WTC11 (cell line): ENCODE results near the gene CLBA1. TPM values are rescaled to one million over a fixed set of nuclear protein-coding genes. Genes with fewer than 3 reads are reported as not detected.

Experiments
- ATAC-seq: fragments of 200-7000 bp; cut with Tn5 transposase; 2 replicates; pipeline ENCODE4 v1.10.0; 2021; ENCODE audit warnings: mild to moderate bottlenecking, moderate library complexity
- CTCF ChIA-PET: fragments of 300-600 bp; sonication (Branson Sonifier 250); formaldehyde crosslinking; loops from one replicate; lab custom pipeline; 2021; ENCODE audit warnings: antibody characterized with exemption; lab: Charles Lee
- POLR2A ChIA-PET: fragments of 350-600 bp; sonication (Branson Sonifier 250); formaldehyde crosslinking; loops from one replicate; lab custom pipeline; 2021; ENCODE audit warnings: antibody characterized with exemption; lab: Charles Lee
- DNase-seq: peaks from one replicate; pipeline ENCODE4 v3.0.0; 2021; ENCODE audit warnings: low spot score
- H3K27ac Mint-ChIP-seq: 2 replicates; pipeline ENCODE4 v1.8.0; 2021; ENCODE audit warnings: mixed read lengths
- H3K27me3 Mint-ChIP-seq: 2 replicates; pipeline ENCODE4 v1.8.0; 2021; ENCODE audit warnings: low read depth, mild to moderate bottlenecking, moderate library complexity, mixed read lengths
- H3K36me3 Mint-ChIP-seq: 2 replicates; pipeline ENCODE4 v1.8.0; 2021; ENCODE audit warnings: mixed read lengths
- H3K4me1 Mint-ChIP-seq: 2 replicates; pipeline ENCODE4 v1.8.0; 2022; ENCODE audit warnings: mixed read lengths
- H3K4me3 Mint-ChIP-seq: 2 replicates; pipeline ENCODE4 v1.8.0; 2021; ENCODE audit warnings: mild to moderate bottlenecking, moderate library complexity, mixed read lengths
- H3K9me3 Mint-ChIP-seq: 2 replicates; pipeline ENCODE4 v1.8.0; 2021; ENCODE audit warnings: mixed read lengths
- ATF3 ChIP-seq: sonication (generic); formaldehyde crosslinking; conservative IDR thresholded peaks from 2 replicates; pipeline ENCODE4 v1.8.1; 2022; ENCODE audit warnings: mild to moderate bottlenecking, missing genetic modification reagents
- CBFB ChIP-seq: sonication (generic); formaldehyde crosslinking; IDR thresholded peaks from 2 replicates; pipeline ENCODE4 v1.8.1; 2022; ENCODE audit warnings: mild to moderate bottlenecking, low read depth, missing genetic modification reagents
- CREM ChIP-seq: sonication (generic); formaldehyde crosslinking; IDR thresholded peaks from 2 replicates; pipeline ENCODE4 v1.8.1; 2022; ENCODE audit warnings: mild to moderate bottlenecking, missing genetic modification reagents, moderate library complexity
- ELF4 ChIP-seq: sonication (generic); formaldehyde crosslinking; IDR thresholded peaks from 2 replicates; pipeline ENCODE4 v1.8.1; 2022; ENCODE audit warnings: low read depth, mild to moderate bottlenecking, moderate library complexity, missing genetic modification reagents
- ERG ChIP-seq: fragments of 250-450 bp; sonication (Bioruptor Pico); IDR thresholded peaks from 2 replicates; pipeline ENCODE4 v1.8.0; 2021; ENCODE audit warnings: mild to moderate bottlenecking
- ESRRA ChIP-seq: sonication (generic); formaldehyde crosslinking; IDR thresholded peaks from 2 replicates; pipeline ENCODE4 v1.8.1; 2022; ENCODE audit warnings: mild to moderate bottlenecking, missing genetic modification reagents, borderline replicate concordance
- FOXP1 ChIP-seq: sonication (generic); formaldehyde crosslinking; IDR thresholded peaks from 2 replicates; pipeline ENCODE4 v1.8.0; 2022; ENCODE audit warnings: missing genetic modification reagents, mild to moderate bottlenecking, moderate library complexity, borderline replicate concordance
- KAT7 ChIP-seq: sonication (generic); formaldehyde crosslinking; IDR thresholded peaks from 2 replicates; pipeline ENCODE4 v1.8.1; 2023; ENCODE audit warnings: missing genetic modification reagents, mild to moderate bottlenecking, borderline replicate concordance
- MYBL2 ChIP-seq: sonication (generic); formaldehyde crosslinking; IDR thresholded peaks from 2 replicates; pipeline ENCODE4 v1.8.1; 2023; ENCODE audit warnings: mild to moderate bottlenecking, moderate library complexity, missing genetic modification reagents
- NFATC4 ChIP-seq: fragments of 250-450 bp; sonication (Bioruptor Pico); IDR thresholded peaks from 2 replicates; pipeline ENCODE4 v1.9.0; 2021; ENCODE audit warnings: mild to moderate bottlenecking
- NR1H2 ChIP-seq: sonication (generic); formaldehyde crosslinking; IDR thresholded peaks from 2 replicates; pipeline ENCODE4 v1.9.0; 2021; ENCODE audit warnings: mild to moderate bottlenecking, moderate library complexity, missing genetic modification reagents
- RORB ChIP-seq: fragments of 250-450 bp; sonication (Bioruptor Pico); IDR thresholded peaks from 2 replicates; pipeline ENCODE4 v1.9.0; 2021; ENCODE audit warnings: mild to moderate bottlenecking
- SP1 ChIP-seq: sonication (generic); formaldehyde crosslinking; conservative IDR thresholded peaks from 2 replicates; pipeline ENCODE4 v1.8.1; 2022; ENCODE audit warnings: missing genetic modification reagents
- TEAD1 ChIP-seq: sonication (generic); formaldehyde crosslinking; IDR thresholded peaks from 2 replicates; pipeline ENCODE4 v1.8.0; 2022; ENCODE audit warnings: mild to moderate bottlenecking, missing genetic modification reagents
- TEAD4 ChIP-seq: sonication (generic); formaldehyde crosslinking; IDR thresholded peaks from 2 replicates; pipeline ENCODE4 v1.8.0; 2022; ENCODE audit warnings: mild to moderate bottlenecking, missing genetic modification reagents
- ZBTB21 ChIP-seq: sonication (generic); formaldehyde crosslinking; IDR thresholded peaks from 2 replicates; pipeline ENCODE4 v1.8.1; 2023; ENCODE audit warnings: mild to moderate bottlenecking, missing genetic modification reagents, borderline replicate concordance
- ZNF232 ChIP-seq: sonication (generic); formaldehyde crosslinking; IDR thresholded peaks from 2 replicates; pipeline ENCODE4 v1.8.0; 2022; ENCODE audit warnings: mild to moderate bottlenecking, missing genetic modification reagents
- ZNF396 ChIP-seq: fragments of 250-450 bp; sonication (Bioruptor Pico); IDR thresholded peaks from 2 replicates; pipeline ENCODE4 v1.8.0; 2021; ENCODE audit warnings: mild to moderate bottlenecking, moderate library complexity, borderline replicate concordance
- ZNF423 ChIP-seq: fragments of 250-450 bp; sonication (Bioruptor Pico); IDR thresholded peaks from 2 replicates; pipeline ENCODE4 v2.1.2; 2022; ENCODE audit warnings: mild to moderate bottlenecking, moderate library complexity
- ZSCAN18 ChIP-seq: fragments of 250-450 bp; sonication (Bioruptor Pico); IDR thresholded peaks from 2 replicates; pipeline ENCODE4 v2.1.2; 2022; ENCODE audit warnings: mild to moderate bottlenecking, moderate library complexity
- total RNA-seq: library from RNA; stranded (reverse); gene quantifications from 3 replicates; pipeline ENCODE4 v1.2.3, GENCODE V29; 2021
- TF ChIP-seq, protein P1 (sequence below): sonication (generic); formaldehyde crosslinking; IDR thresholded peaks from 2 replicates; pipeline ENCODE4 v1.8.1; 2022; ENCODE audit warnings: mild to moderate bottlenecking, moderate library complexity, missing genetic modification reagents
- TF ChIP-seq, protein P2 (sequence below): sonication (generic); formaldehyde crosslinking; IDR thresholded peaks from 2 replicates; pipeline ENCODE4 v1.8.1; 2023; ENCODE audit warnings: mild to moderate bottlenecking, missing genetic modification reagents
- TF ChIP-seq, protein P3 (sequence below): sonication (generic); formaldehyde crosslinking; IDR thresholded peaks from 2 replicates; pipeline ENCODE4 v1.8.1; 2023; ENCODE audit warnings: mild to moderate bottlenecking, missing genetic modification reagents, moderate library complexity
- TF ChIP-seq, protein P4 (sequence below): fragments of 250-450 bp; sonication (Bioruptor Pico); IDR thresholded peaks from 2 replicates; pipeline ENCODE4 v1.9.0; 2021; ENCODE audit warnings: mild to moderate bottlenecking
- TF ChIP-seq, protein P5 (sequence below): sonication (generic); formaldehyde crosslinking; IDR thresholded peaks from 2 replicates; pipeline ENCODE4 v1.8.1; 2023; ENCODE audit warnings: mild to moderate bottlenecking, missing genetic modification reagents, moderate library complexity

Gene CLBA1
- total RNA-seq, 1 experiment from 2014 or later = 3.8 TPM

DNA sequence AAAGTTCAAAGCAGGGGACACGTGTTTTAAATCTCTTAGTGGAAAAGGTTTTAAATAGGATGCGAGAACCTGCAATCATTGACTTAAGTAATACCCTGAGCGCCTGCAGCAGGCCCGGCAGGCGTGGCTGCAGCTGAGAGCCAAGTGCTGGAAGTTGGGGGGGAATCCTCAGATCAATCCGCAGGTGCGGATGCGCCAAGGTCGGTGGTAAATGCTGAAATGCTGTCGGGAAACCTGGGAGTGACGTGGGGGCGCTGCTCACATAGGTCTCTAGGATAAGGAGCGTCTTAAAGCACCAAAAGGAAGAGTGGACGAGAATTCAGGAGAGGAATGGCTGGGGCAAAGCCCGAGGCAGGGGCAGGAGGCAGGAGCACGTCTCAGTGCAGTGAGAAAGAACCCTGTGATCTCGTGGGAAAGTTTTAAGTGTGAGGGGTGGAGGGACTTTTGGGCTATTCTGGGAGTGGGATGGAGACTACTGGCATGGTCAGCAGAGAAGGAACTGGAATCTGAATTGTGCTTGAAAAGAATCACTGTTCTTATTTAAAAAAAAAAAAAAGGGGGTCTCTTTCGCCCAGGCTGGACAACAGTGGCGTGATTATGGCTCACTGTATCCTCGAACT is 36.2 kb downstream of the CLBA1 start:
- Mint-ChIP-seq H3K36me3 (peaks cover 14% of the 10 kb centered on the region), H3K4me3 (peak overlapping the region; percentile 87), H3K9me3 (no peaks in the 10 kb centered on the region), H3K4me1 (peaks cover 56% of the 10 kb centered on the region), H3K27me3 (no peaks in the 10 kb centered on the region; the same call in 1 of the 2 replicates), H3K27ac (peak overlapping the region; percentile 63)
- DNase-seq (peak; percentile 60), ATAC-seq (peak; percentile 7)
- ChIA-PET CTCF (interaction anchor here (0.9 to 3.1 kb wide), 7 partner anchors 10 to 87 kb away, joined by 3 to 21 read pairs (median 3); no protein-coding TSS in a partner anchor), POLR2A (interaction anchor here (0.6 kb wide), 1 partner anchor 98 kb away, joined by 3 read pairs; no protein-coding TSS in a partner anchor)
- TF ChIP-seq ELF4 (CRISPR knock-in tag) (no peak), FOXP1 (CRISPR knock-in tag) (0 out of 2 replicates have a peak, but pooled peaks have one; percentile 35), NR1H2 (CRISPR knock-in tag) (no peak), ERG (CRISPR knock-in tag) (no peak), ATF3 (CRISPR knock-in tag) (no peak), ZNF232 (no peak), CREM (CRISPR knock-in tag) (no peak), SP1 (CRISPR knock-in tag) (no peak), CBFB (CRISPR knock-in tag) (no peak), NFATC4 (no peak), MYBL2 (CRISPR knock-in tag) (no peak), ZNF423 (CRISPR knock-in tag) (no peak)
- TF ChIP-seq, protein P1, sequence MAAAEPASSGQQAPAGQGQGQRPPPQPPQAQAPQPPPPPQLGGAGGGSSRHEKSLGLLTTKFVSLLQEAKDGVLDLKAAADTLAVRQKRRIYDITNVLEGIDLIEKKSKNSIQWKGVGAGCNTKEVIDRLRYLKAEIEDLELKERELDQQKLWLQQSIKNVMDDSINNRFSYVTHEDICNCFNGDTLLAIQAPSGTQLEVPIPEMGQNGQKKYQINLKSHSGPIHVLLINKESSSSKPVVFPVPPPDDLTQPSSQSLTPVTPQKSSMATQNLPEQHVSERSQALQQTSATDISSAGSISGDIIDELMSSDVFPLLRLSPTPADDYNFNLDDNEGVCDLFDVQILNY (CRISPR knock-in tag) = no peak
- TF ChIP-seq, protein P2, sequence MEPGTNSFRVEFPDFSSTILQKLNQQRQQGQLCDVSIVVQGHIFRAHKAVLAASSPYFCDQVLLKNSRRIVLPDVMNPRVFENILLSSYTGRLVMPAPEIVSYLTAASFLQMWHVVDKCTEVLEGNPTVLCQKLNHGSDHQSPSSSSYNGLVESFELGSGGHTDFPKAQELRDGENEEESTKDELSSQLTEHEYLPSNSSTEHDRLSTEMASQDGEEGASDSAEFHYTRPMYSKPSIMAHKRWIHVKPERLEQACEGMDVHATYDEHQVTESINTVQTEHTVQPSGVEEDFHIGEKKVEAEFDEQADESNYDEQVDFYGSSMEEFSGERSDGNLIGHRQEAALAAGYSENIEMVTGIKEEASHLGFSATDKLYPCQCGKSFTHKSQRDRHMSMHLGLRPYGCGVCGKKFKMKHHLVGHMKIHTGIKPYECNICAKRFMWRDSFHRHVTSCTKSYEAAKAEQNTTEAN (CRISPR knock-in tag) = 0 out of 2 replicates have a peak, but pooled peaks have one; percentile 34

DNA sequence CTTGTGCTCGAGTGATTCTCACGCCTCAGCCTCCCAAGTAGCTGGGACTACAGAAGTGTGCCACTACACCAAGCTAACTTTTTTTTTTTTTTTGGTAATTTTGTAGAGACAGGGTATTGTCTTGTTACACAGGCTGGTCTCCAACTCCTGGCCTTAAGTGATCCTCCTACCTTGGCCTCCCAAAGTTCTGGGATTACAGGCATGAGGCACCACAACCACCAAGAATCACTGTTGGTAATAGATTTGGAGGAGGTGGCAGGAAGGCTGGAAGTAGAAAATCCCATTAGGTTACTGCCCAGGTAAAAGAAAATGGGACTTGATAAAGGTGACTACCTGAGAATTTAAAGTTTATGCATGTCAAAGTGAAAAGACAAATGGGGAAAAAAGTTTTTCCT is 36.7 kb downstream of the CLBA1 start:
- peak overlapping the region; percentile 87 for H3K4me3 Mint-ChIP-seq
- H3K4me1 Mint-ChIP-seq = peaks cover 51% of the 10 kb centered on the region
- H3K9me3 Mint-ChIP-seq = no peaks in the 10 kb centered on the region
- ChIA-PET CTCF (interaction anchor here (1.7 to 3.1 kb wide), 2 partner anchors 9 to 24 kb away, joined by 4 to 21 read pairs; no protein-coding TSS in a partner anchor), POLR2A (interaction anchor here (0.6 kb wide), 1 partner anchor 97 kb away, joined by 3 read pairs; no protein-coding TSS in a partner anchor)
- ATAC-seq (no peak), DNase-seq (no peak)
- peaks cover 12% of the 10 kb centered on the region for H3K36me3 Mint-ChIP-seq
- H3K27me3 Mint-ChIP-seq = no peaks in the 10 kb centered on the region; the same call in 1 of the 2 replicates
- H3K27ac Mint-ChIP-seq = no peak overlapping the region
- TF ChIP-seq, protein P3, sequence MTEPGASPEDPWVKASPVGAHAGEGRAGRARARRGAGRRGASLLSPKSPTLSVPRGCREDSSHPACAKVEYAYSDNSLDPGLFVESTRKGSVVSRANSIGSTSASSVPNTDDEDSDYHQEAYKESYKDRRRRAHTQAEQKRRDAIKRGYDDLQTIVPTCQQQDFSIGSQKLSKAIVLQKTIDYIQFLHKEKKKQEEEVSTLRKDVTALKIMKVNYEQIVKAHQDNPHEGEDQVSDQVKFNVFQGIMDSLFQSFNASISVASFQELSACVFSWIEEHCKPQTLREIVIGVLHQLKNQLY (CRISPR knock-in tag) = no peak
- TF ChIP-seq TEAD1 (CRISPR knock-in tag) (no peak), ZNF396 (CRISPR knock-in tag) (no peak), ATF3 (CRISPR knock-in tag) (no peak), KAT7 (CRISPR knock-in tag) (no peak), ESRRA (CRISPR knock-in tag) (no peak), ZSCAN18 (CRISPR knock-in tag) (no peak), RORB (no peak), TEAD4 (CRISPR knock-in tag) (no peak), ZBTB21 (CRISPR knock-in tag) (no peak), ERG (CRISPR knock-in tag) (no peak), CREM (CRISPR knock-in tag) (no peak)
- TF ChIP-seq, protein P4, sequence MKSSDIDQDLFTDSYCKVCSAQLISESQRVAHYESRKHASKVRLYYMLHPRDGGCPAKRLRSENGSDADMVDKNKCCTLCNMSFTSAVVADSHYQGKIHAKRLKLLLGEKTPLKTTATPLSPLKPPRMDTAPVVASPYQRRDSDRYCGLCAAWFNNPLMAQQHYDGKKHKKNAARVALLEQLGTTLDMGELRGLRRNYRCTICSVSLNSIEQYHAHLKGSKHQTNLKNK = no peak
- TF ChIP-seq, protein P5, sequence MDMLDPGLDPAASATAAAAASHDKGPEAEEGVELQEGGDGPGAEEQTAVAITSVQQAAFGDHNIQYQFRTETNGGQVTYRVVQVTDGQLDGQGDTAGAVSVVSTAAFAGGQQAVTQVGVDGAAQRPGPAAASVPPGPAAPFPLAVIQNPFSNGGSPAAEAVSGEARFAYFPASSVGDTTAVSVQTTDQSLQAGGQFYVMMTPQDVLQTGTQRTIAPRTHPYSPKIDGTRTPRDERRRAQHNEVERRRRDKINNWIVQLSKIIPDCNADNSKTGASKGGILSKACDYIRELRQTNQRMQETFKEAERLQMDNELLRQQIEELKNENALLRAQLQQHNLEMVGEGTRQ = no peak
